Tibial nerve (tissue), 3 donors: Measurements from ENCODE around the gene DNAJB13.

Experiments
- CTCF ChIP-seq, 5 experiments: fragments of 200-600 bp in 3 of 5; fragments of 450-650 bp in 2 of 5; sonication (generic) in 3 of 5; IDR thresholded peaks; one replicate each; pipeline ENCODE4 v1.5.1; 2016 to 2019; ENCODE audit warnings: antibody characterized with exemption in 5 of 5, mild to moderate bottlenecking in 3 of 5, moderate library complexity in 2 of 5
- POLR2A ChIP-seq, 2 donors: fragments of 450-650 bp; IDR thresholded peaks; one replicate each; pipeline ENCODE4 v1.6.1; 2017; ENCODE audit warnings: antibody characterized with exemption in 2 of 2, mild to moderate bottlenecking in 2 of 2, moderate library complexity in 2 of 2

GRCh38 chr11:73949912-73950311 lies 914 bp upstream of the DNAJB13 start:
- no peak for TF ChIP-seq CTCF (IDR thresholded peaks at IDR 0.05)
- no peak for TF ChIP-seq POLR2A (IDR thresholded peaks at IDR 0.05)
